ENCODE data around the gene AGER.

- TF ChIP-seq POLR2A (IDR thresholded peaks at IDR 0.05): no peak
- no peak for TF ChIP-seq CTCF (IDR thresholded peaks at IDR 0.05)
Measured at GRCh38 chr6:32182555-32182981, 1.5 kb downstream of the AGER start.
